GM13976 (cell line): Measurements from ENCODE around the gene AGA.

Experiments
- DNase-seq: peaks from one replicate; pipeline ENCODE4 v3.0.0; 2012; ENCODE audit warnings: low spot score
- in situ Hi-C: fragments of 300-500 bp; cut with MboI; formaldehyde crosslinking; loops from one replicate; pipeline ENCODE4 v1.12.0; 2022; ENCODE audit warnings: low sequenced_read_pairs, mixed read lengths, inconsistent platforms; ENCODE audit not compliant: unreplicated experiment
- TF ChIP-seq, protein P1 (sequence below): IDR thresholded peaks from 2 replicates; pipeline ENCODE4 v1.5.1; 2012; ENCODE audit warnings: borderline replicate concordance, mild to moderate bottlenecking; ENCODE audit not compliant: insufficient read depth; ENCODE audit errors: extremely low read depth, missing control alignments, control extremely low read depth

Gene AGA

DNA sequence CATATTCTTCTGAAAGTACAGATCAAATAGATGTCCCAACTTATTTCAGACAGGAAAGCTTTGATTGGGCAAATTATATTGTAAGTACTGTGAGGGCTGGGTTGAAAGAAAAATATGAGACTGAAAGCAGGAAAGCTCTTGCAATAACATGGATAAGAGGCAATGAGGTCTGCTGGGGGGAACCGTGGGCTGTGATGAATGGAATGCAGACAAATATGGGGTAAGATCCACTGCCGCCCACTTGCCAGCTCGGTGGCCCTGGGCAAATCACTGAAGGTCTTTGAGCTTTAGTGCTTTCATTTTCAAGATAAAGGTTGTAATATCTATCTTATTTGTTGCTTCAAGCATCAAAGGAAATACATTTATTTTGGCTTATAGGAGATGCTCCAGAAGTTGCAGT is 51.0 kb downstream of the AGA start:
- TF ChIP-seq, protein P1, sequence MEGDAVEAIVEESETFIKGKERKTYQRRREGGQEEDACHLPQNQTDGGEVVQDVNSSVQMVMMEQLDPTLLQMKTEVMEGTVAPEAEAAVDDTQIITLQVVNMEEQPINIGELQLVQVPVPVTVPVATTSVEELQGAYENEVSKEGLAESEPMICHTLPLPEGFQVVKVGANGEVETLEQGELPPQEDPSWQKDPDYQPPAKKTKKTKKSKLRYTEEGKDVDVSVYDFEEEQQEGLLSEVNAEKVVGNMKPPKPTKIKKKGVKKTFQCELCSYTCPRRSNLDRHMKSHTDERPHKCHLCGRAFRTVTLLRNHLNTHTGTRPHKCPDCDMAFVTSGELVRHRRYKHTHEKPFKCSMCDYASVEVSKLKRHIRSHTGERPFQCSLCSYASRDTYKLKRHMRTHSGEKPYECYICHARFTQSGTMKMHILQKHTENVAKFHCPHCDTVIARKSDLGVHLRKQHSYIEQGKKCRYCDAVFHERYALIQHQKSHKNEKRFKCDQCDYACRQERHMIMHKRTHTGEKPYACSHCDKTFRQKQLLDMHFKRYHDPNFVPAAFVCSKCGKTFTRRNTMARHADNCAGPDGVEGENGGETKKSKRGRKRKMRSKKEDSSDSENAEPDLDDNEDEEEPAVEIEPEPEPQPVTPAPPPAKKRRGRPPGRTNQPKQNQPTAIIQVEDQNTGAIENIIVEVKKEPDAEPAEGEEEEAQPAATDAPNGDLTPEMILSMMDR: no peak
- no peak for DNase-seq
- in situ Hi-C loops: no loop called here

DNA sequence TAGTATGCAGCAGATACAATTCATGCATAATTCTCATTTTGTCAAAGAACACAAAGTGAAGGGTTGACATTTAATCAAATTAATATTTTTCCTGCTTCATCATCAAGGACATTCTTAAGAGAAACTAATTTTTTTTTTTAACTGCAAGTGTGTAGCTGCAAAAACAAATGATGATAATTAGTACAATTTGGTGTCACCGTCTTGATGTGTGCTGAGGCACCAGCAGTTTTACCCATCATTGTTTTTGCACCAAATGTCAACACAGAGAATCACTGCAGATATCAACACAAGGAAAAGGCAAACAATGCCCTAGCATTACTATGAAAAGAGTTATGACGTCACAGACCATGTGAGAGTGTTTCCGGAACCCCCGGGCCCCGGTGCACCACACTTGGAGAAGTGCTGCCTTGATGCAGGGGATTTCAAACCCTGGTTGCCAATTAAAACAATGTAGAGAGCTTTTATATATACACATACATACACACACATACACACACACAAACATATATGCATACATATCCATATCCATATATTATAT is 55.9 kb downstream of the AGA start:
- TF ChIP-seq, protein P1: no peak
- no peak for DNase-seq
- in situ Hi-C loops: no loop called here

DNA sequence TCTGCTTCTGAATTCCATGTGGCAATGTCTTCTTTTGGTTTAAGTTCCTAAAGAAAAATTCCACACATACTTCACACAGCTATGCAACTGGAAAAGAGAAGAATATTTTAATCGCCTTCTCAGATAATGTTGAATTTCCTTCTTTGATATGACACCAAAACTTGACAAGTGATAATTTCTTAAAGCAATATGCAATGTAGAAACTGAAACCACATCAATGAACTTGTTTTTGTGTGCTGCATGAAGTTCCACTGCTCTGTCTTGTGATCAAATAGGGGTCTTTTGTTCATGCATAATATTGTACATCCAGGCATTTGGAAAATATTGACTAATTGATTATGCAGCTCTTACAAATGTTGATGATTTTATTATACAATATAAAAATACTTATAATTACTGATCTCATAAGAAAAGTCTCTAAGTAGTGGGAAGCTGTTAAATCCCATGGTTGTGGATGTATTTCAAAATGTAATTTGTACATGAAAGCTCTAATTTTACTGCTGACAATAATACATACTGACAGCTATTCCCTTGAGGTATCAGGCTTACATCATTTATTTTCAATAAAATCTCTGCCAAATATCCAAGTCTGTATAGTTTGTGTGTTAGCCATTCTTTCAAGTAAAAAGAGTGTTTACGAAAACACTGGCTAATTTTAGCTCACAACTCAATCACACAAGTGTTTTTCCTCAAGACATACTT is 56.5 kb downstream of the AGA start:
- TF ChIP-seq, protein P1: no peak
- in situ Hi-C loops: no loop called here
- DNase-seq: no peak

DNA sequence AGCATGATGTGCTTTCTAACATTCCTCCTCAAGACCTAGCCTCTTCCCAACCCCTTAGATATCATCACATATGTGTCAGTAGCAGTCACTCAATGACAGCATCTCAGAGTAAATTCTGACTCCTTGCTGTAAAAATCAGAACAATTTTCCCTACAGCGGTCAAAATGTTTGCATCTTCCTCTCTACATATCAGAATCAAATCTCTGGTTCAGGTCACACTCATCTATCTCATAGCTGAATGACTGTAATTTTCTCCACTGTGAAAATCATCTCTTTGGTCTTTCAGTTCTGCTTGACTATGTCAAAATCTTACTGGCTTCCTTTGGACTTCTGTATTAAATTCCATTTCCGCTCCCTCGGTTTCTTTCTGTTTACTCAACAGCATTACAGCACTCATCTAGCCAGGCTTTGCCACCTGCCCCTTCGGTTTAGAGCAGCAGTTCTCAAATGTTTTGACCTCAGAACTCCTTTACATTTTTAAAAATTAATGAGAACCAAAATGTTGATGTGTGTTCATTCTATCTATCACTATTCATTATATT is 57.3 kb downstream of the AGA start:
- TF ChIP-seq, protein P1: no peak
- in situ Hi-C loops: no loop called here
- no peak for DNase-seq

DNA sequence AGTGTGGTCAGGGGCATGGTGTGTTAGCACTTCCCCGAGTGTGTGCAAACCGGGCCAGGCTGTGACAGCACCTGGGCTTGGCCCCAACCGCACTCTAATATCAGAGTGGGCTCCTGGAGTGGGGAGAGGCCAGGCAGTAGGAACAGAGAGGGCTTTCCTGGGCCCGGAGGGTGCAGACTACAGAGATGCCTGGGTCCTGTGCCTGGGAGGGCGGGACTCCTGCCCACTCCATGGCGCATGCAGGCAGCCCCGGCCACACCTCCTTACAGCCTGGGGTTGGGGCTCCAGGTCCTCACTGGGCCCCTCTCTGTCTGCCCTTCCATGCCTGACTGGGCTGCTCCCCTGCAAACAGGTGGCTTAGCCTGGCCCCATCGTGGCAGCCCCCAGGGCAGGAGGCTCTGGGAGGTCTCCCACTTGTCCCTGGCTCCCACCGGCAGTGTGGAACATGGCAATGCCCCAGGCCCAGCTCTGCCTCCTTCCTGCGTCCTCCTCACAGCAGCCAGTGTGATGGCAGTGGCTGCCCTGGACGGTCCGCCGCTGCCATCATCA is 60.4 kb downstream of the AGA start:
- DNase-seq: no peak
- TF ChIP-seq, protein P1: no peak
- in situ Hi-C loops: no loop called here
